H9 (cell line): Measurements from ENCODE around the gene CHSY3. TPM values are rescaled to one million over a fixed set of nuclear protein-coding genes. Genes with fewer than 3 reads are reported as not detected.

Experiments used
- DNase-seq: peaks from one replicate; pipeline ENCODE4 v3.0.0-alpha.2; 2017
- H2AFZ ChIP-seq: one replicate; pipeline ENCODE4 v1.6.1; 2013; ENCODE audit warnings: mild to moderate bottlenecking, low read length, control low read depth, moderate library complexity
- H2AK5ac ChIP-seq: 2 replicates; pipeline ENCODE4 v1.6.1; 2013; ENCODE audit warnings: low read length, control low read depth, mixed read lengths; ENCODE audit not compliant: insufficient read length
- H2BK120ac ChIP-seq: one replicate; pipeline ENCODE4 v1.6.1; 2013; ENCODE audit warnings: low read depth, mild to moderate bottlenecking, low read length, control low read depth, inconsistent platforms; ENCODE audit not compliant: poor library complexity, severe bottlenecking
- H2BK12ac ChIP-seq: 2 replicates; pipeline ENCODE4 v1.6.1; 2013; ENCODE audit warnings: low read length, control low read depth, mixed read lengths, low read depth; ENCODE audit not compliant: insufficient read length
- H2BK15ac ChIP-seq: 2 replicates; pipeline ENCODE4 v1.6.1; 2013; ENCODE audit warnings: low read depth, low read length, control low read depth
- H2BK20ac ChIP-seq: one replicate; pipeline ENCODE4 v1.6.1; 2013; ENCODE audit warnings: low read depth, mild to moderate bottlenecking, low read length, control low read depth, inconsistent platforms; ENCODE audit not compliant: poor library complexity, severe bottlenecking
- H2BK5ac ChIP-seq: 2 replicates; pipeline ENCODE4 v1.6.1; 2013; ENCODE audit warnings: low read length, control low read depth, mixed read lengths; ENCODE audit not compliant: insufficient read length
- H3K14ac ChIP-seq: 2 replicates; pipeline ENCODE4 v1.6.1; 2013; ENCODE audit warnings: low read length, control low read depth; ENCODE audit not compliant: insufficient read depth
- H3K18ac ChIP-seq: 2 replicates; pipeline ENCODE4 v1.6.1; 2013; ENCODE audit warnings: low read depth, mild to moderate bottlenecking, mixed read lengths, low read length, control low read depth; ENCODE audit not compliant: insufficient read length
- H3K23ac ChIP-seq: 2 replicates; pipeline ENCODE4 v1.6.1; 2013; ENCODE audit warnings: low read length, control low read depth, mixed read lengths, low read depth; ENCODE audit not compliant: insufficient read length
- H3K23me2 ChIP-seq: 2 replicates; pipeline ENCODE4 v1.6.1; 2013; ENCODE audit warnings: low read depth, mild to moderate bottlenecking, mixed read lengths, low read length, control low read depth; ENCODE audit not compliant: insufficient read length, poor library complexity, severe bottlenecking
- H3K27ac ChIP-seq: 2 replicates; pipeline ENCODE4 v1.5.1; 2013; ENCODE audit warnings: low read length, control low read depth, mixed read lengths, low read depth; ENCODE audit not compliant: insufficient read length
- H3K27me3 ChIP-seq: 2 replicates; pipeline ENCODE4 v1.6.1; 2013; ENCODE audit warnings: low read length, control low read depth, inconsistent platforms; ENCODE audit not compliant: insufficient read depth
- H3K4ac ChIP-seq: 2 replicates; pipeline ENCODE4 v1.6.1; 2013; ENCODE audit warnings: low read depth, mild to moderate bottlenecking, control low read depth, inconsistent platforms, low read length, moderate library complexity
- H3K4me1 ChIP-seq: 2 replicates; pipeline ENCODE4 v1.6.1; 2013; ENCODE audit warnings: low read length, control low read depth, inconsistent platforms; ENCODE audit not compliant: insufficient read depth
- H3K4me2 ChIP-seq: 2 replicates; pipeline ENCODE4 v1.6.1; 2013; ENCODE audit warnings: low read length, control low read depth, mixed read lengths; ENCODE audit not compliant: insufficient read length, insufficient read depth
- H3K56ac ChIP-seq: 2 replicates; pipeline ENCODE4 v1.6.1; 2013; ENCODE audit warnings: low read depth, mild to moderate bottlenecking, mixed read lengths, low read length, control low read depth; ENCODE audit not compliant: insufficient read length
- H3K79me1 ChIP-seq: 2 replicates; pipeline ENCODE4 v1.6.1; 2013; ENCODE audit warnings: low read depth, mild to moderate bottlenecking, moderate library complexity, low read length, control low read depth, inconsistent platforms; ENCODE audit not compliant: insufficient read depth, poor library complexity, severe bottlenecking
- H3K79me2 ChIP-seq: 2 replicates; pipeline ENCODE4 v1.6.1; 2013; ENCODE audit warnings: low read length, control low read depth, inconsistent platforms; ENCODE audit not compliant: insufficient read depth
- H3K9ac ChIP-seq: 2 replicates; pipeline ENCODE4 v1.6.1; 2013; ENCODE audit warnings: low read length, control low read depth, mixed read lengths; ENCODE audit not compliant: insufficient read length; ENCODE audit errors: extremely low read depth
- H3K9me3 ChIP-seq: one replicate; pipeline ENCODE4 v1.6.1; 2013; ENCODE audit warnings: low read depth, low read length, inconsistent platforms; ENCODE audit not compliant: control insufficient read depth
- H3T11ph ChIP-seq: one replicate; pipeline ENCODE4 v1.6.1; 2013; ENCODE audit warnings: mild to moderate bottlenecking, low read length, control low read depth, inconsistent platforms
- H4K20me1 ChIP-seq: one replicate; pipeline ENCODE4 v1.6.1; 2013; ENCODE audit not compliant: control insufficient read depth, insufficient read length, insufficient read depth
- H4K5ac ChIP-seq: 2 replicates; pipeline ENCODE4 v1.6.1; 2013; ENCODE audit warnings: low read depth, mild to moderate bottlenecking, mixed read lengths, low read length, control low read depth; ENCODE audit not compliant: insufficient read length
- H4K8ac ChIP-seq: replicated peaks from 2 replicates; pipeline ENCODE4 v1.6.1; 2013; ENCODE audit warnings: low read length, control low read depth, mixed read lengths, low read depth; ENCODE audit not compliant: insufficient read length
- H4K91ac ChIP-seq: 2 replicates; pipeline ENCODE4 v1.6.1; 2013; ENCODE audit warnings: low read depth, mild to moderate bottlenecking, moderate library complexity, mixed read lengths, low read length, control low read depth; ENCODE audit not compliant: insufficient read length
- H3K27ac Mint-ChIP-seq, 3 experiments: 2 replicates in 2 of 3; 3 replicates in 1 of 3; pipeline ENCODE4 v1.8.0; 2020 to 2021; ENCODE audit warnings: mixed read lengths in 3 of 3, mild to moderate bottlenecking in 1 of 3, moderate library complexity in 1 of 3
- H3K27me3 Mint-ChIP-seq: 2 replicates; pipeline ENCODE4 v1.8.0; 2021; ENCODE audit warnings: low read depth, mild to moderate bottlenecking, moderate library complexity, mixed read lengths
- H3K36me3 Mint-ChIP-seq, 3 experiments: 2 replicates in 2 of 3; 3 replicates in 1 of 3; pipeline ENCODE4 v1.8.0; 2020 to 2021; ENCODE audit warnings: low read depth in 3 of 3, mixed read lengths in 3 of 3; ENCODE audit not compliant: insufficient read depth in 1 of 3
- H3K4me1 Mint-ChIP-seq, 2 experiments: 2 replicates each; pipeline ENCODE4 v1.8.0; 2020; ENCODE audit warnings: mixed read lengths in 2 of 2
- H3K4me3 Mint-ChIP-seq, 2 experiments: 2 replicates in 1 of 2; 3 replicates in 1 of 2; pipeline ENCODE4 v1.8.0; 2020 to 2021; ENCODE audit warnings: mild to moderate bottlenecking in 2 of 2, mixed read lengths in 2 of 2, moderate library complexity in 1 of 2
- H3K9me3 Mint-ChIP-seq, 2 experiments: 2 replicates in 1 of 2; 3 replicates in 1 of 2; pipeline ENCODE4 v1.8.0; 2020; ENCODE audit warnings: mild to moderate bottlenecking in 2 of 2, mixed read lengths in 2 of 2, moderate library complexity in 1 of 2
- CTCF ChIP-seq: fragments of 200-600 bp; sonication (generic); conservative IDR thresholded peaks from 3 replicates; pipeline ENCODE4 v1.8.0; 2021; ENCODE audit warnings: antibody characterized with exemption, mild to moderate bottlenecking
- WGBS: extraction: QIAGEN DNeasy Blood & Tissue Kit; methylation state at CpG from one replicate; pipeline ENCODE4 v1.1.7; 2013; ENCODE audit warnings: missing lambda C conversion rate, low lambda C conversion rate, mixed read lengths; ENCODE audit not compliant: insufficient read length; ENCODE audit errors: extremely low coverage; 5-methylcytosine and 5-hydroxymethylcytosine counted together
- total RNA-seq: library from RNA; stranded (reverse); gene quantifications from 2 replicates; pipeline ENCODE4 v1.2.1, GENCODE V29; 2021

CHSY3 gene
- total RNA-seq, 1 experiment from 2014 or later, result 0.37 TPM

GRCh38 chr5:129906177-129906887, 2.1 kb downstream of the CHSY3 start:
- Histone ChIP-seq H3K23ac (no peak overlapping the region), H2BK5ac (no peak overlapping the region), H2BK120ac (no peak overlapping the region), H3K79me1 (no peaks in the 10 kb centered on the region), H3K27me3 (peaks cover 13% of the 10 kb centered on the region; the same call in 1 of the 2 replicates), H2AFZ (no peak overlapping the region), H3K56ac (no peak overlapping the region), H2BK12ac (no peak overlapping the region), H3T11ph (no peak overlapping the region), H3K4me1 (no peaks in the 10 kb centered on the region), H3K23me2 (peaks cover 21% of the 10 kb centered on the region), H4K5ac (no peak overlapping the region), H4K91ac (no peak overlapping the region), H3K79me2 (no peaks in the 10 kb centered on the region), H3K4ac (no peak overlapping the region), H3K18ac (no peak overlapping the region), H3K9me3 (no peaks in the 10 kb centered on the region), H3K27ac (no peak overlapping the region), H3K9ac (no peak overlapping the region), H4K20me1 (no peaks in the 10 kb centered on the region), H2AK5ac (no peak overlapping the region), H2BK20ac (no peak overlapping the region), H3K14ac (no peak overlapping the region), H2BK15ac (no peak overlapping the region), H4K8ac (no peak overlapping the region), H3K4me2 (peak overlapping the region; percentile 69)
- H3K36me3 Mint-ChIP-seq, result no peaks in the 10 kb centered on the region; a peak in 1 of 7 replicates
- peak overlapping the region; percentile 70 to 87 for H3K4me3 Mint-ChIP-seq
- no peak overlapping the region for H3K27ac Mint-ChIP-seq
- peaks cover 48% of the 10 kb centered on the region for H3K27me3 Mint-ChIP-seq
- TF ChIP-seq CTCF, result no peak
- DNase-seq, result peak; percentile 39
- peaks cover 16 to 18% of the 10 kb centered on the region in 2 experiments for H3K4me1 Mint-ChIP-seq
- WGBS, result no CpG with 5 or more reads among the region's 20 CpGs
- no peaks in the 10 kb centered on the region; a peak in 1 of 5 replicates for H3K9me3 Mint-ChIP-seq
